Neural cell (in vitro differentiated cells): ENCODE results near the gene RIOK2. TPM values are rescaled to one million over a fixed set of nuclear protein-coding genes. Genes with fewer than 3 reads are reported as not detected.

Experiments used
- H2AFZ ChIP-seq: fragments of 200-600, 300-800 bp; sonication (generic), shearing (Covaris generic); 2 replicates; pipeline ENCODE4 v1.6.0; 2014; ENCODE audit warnings: low read depth, mild to moderate bottlenecking, antibody characterized with exemption, low read length, moderate library complexity
- H3F3A ChIP-seq: fragments of 200-600 bp; shearing (Covaris generic); 2 replicates; pipeline ENCODE4 v1.6.1; 2016; ENCODE audit warnings: mild to moderate bottlenecking, moderate library complexity, mixed read lengths, antibody characterized with exemption, low read length; ENCODE audit not compliant: insufficient read depth, poor library complexity, severe bottlenecking
- H3K27ac ChIP-seq: fragments of 200-600, 300-800 bp; sonication (generic), shearing (Covaris generic); 2 replicates; pipeline ENCODE4 v1.5.1; 2014; ENCODE audit warnings: mild to moderate bottlenecking, low read length, moderate library complexity
- H3K27me3 ChIP-seq: fragments of 300-800, 200-600 bp; sonication (generic), shearing (Covaris generic); 2 replicates; pipeline ENCODE4 v1.6.0; 2014; ENCODE audit warnings: mild to moderate bottlenecking, low read depth, low read length, moderate library complexity; ENCODE audit not compliant: insufficient read depth
- H3K36me3 ChIP-seq: fragments of 300-800, 200-600 bp; sonication (generic), shearing (Covaris generic); 2 replicates; pipeline ENCODE4 v1.5.1; 2014; ENCODE audit warnings: mild to moderate bottlenecking, antibody characterized with exemption, low read length, moderate library complexity; ENCODE audit not compliant: insufficient read depth
- H3K4me2 ChIP-seq: fragments of 300-800, 200-600 bp; sonication (generic), shearing (Covaris generic); 2 replicates; pipeline ENCODE4 v1.6.0; 2014; ENCODE audit warnings: mild to moderate bottlenecking, low read length
- H3K4me3 ChIP-seq: fragments of 300-800, 200-600 bp; sonication (generic), shearing (Covaris generic); 2 replicates; pipeline ENCODE4 v1.5.1; 2014; ENCODE audit warnings: mild to moderate bottlenecking, low read length, moderate library complexity
- H3K79me2 ChIP-seq: fragments of 200-600 bp; shearing (Covaris generic); replicated peaks from 2 replicates; pipeline ENCODE4 v1.6.0; 2014; ENCODE audit warnings: mild to moderate bottlenecking, low read length, moderate library complexity; ENCODE audit not compliant: insufficient read depth
- H3K9ac ChIP-seq: fragments of 300-800, 200-600 bp; sonication (generic), shearing (Covaris generic); 2 replicates; pipeline ENCODE4 v1.6.1; 2016; ENCODE audit warnings: mild to moderate bottlenecking, low read length, mixed read lengths
- H3K9me2 ChIP-seq: fragments of 200-600 bp; shearing (Covaris generic); 2 replicates; pipeline ENCODE4 v1.6.1; 2016; ENCODE audit warnings: mild to moderate bottlenecking, low read length, mixed read lengths; ENCODE audit not compliant: insufficient read depth
- H3K9me3 ChIP-seq: fragments of 200-600, 300-800 bp; sonication (generic), shearing (Covaris generic); 2 replicates; pipeline ENCODE4 v1.6.1; 2016; ENCODE audit warnings: mild to moderate bottlenecking, mixed run types, low read length, moderate library complexity, mixed read lengths
- H4K20me1 ChIP-seq: fragments of 200-600 bp; shearing (Covaris generic); 2 replicates; pipeline ENCODE4 v1.6.1; 2016; ENCODE audit warnings: mild to moderate bottlenecking, mixed run types; ENCODE audit not compliant: insufficient read depth
- EP300 ChIP-seq: fragments of 450-650 bp; conservative IDR thresholded peaks from 2 replicates; pipeline ENCODE4 v1.6.1; 2014; ENCODE audit warnings: antibody characterized with exemption, mild to moderate bottlenecking, moderate library complexity; ENCODE audit not compliant: poor library complexity, severe bottlenecking
- EZH2 ChIP-seq: fragments of 200-600, 300-800 bp; shearing (Covaris generic), sonication (generic); IDR thresholded peaks from 2 replicates; pipeline ENCODE4 v1.6.1; 2014; ENCODE audit warnings: antibody characterized with exemption, low read length, borderline replicate concordance, mild to moderate bottlenecking; ENCODE audit not compliant: insufficient read depth, poor library complexity, severe bottlenecking
- MXI1 ChIP-seq: fragments of 450-650 bp; conservative IDR thresholded peaks from 2 replicates; pipeline ENCODE4 v1.6.1; 2014; ENCODE audit warnings: antibody characterized with exemption, mild to moderate bottlenecking; ENCODE audit not compliant: poor library complexity, severe bottlenecking
- POLR2AphosphoS5 ChIP-seq: IDR thresholded peaks from 2 replicates; pipeline ENCODE4 v1.6.1; 2012
- RAD21 ChIP-seq: fragments of 450-650 bp; conservative IDR thresholded peaks from 2 replicates; pipeline ENCODE4 v1.6.1; 2014; ENCODE audit warnings: antibody characterized with exemption, mild to moderate bottlenecking, moderate library complexity
- REST ChIP-seq: IDR thresholded peaks from 2 replicates; pipeline ENCODE4 v1.6.1; 2012; ENCODE audit warnings: borderline replicate concordance
- SMC3 ChIP-seq: fragments of 450-650 bp; conservative IDR thresholded peaks from 2 replicates; pipeline ENCODE4 v1.6.1; 2014; ENCODE audit warnings: antibody characterized with exemption, mild to moderate bottlenecking, moderate library complexity; ENCODE audit not compliant: poor library complexity
- TAF1 ChIP-seq: IDR thresholded peaks from 2 replicates; pipeline ENCODE4 v1.6.1; 2012; ENCODE audit warnings: low read depth
- polyA plus RNA-seq: library from polyadenylated mRNA; depleted of rRNA; stranded (reverse); fragments of >200 nt; gene quantifications from 2 replicates; pipeline ENCODE4 v1.2.3, GENCODE V29; 2014
- TF ChIP-seq, protein P1 (sequence below): fragments of 450-650 bp; IDR thresholded peaks from 2 replicates; pipeline ENCODE4 v1.5.1; 2014; ENCODE audit warnings: antibody characterized with exemption, mild to moderate bottlenecking, moderate library complexity; ENCODE audit not compliant: poor library complexity, severe bottlenecking

The RIOK2 gene
- polyA plus RNA-seq, 1 donor from 2014 or later: 17.4 TPM

- no peak overlapping the region for H3K4me3 ChIP-seq
- H3K4me2 ChIP-seq: no peak overlapping the region
- no peaks in the 10 kb centered on the region for H3K9me3 ChIP-seq
- H3K27ac ChIP-seq: no peak overlapping the region
- no peaks in the 10 kb centered on the region for H3K9me2 ChIP-seq
- H3K79me2 ChIP-seq: peaks cover 25% of the 10 kb centered on the region
- H3F3A ChIP-seq: no peaks in the 10 kb centered on the region
- no peak overlapping the region for H2AFZ ChIP-seq
- TF ChIP-seq EP300 (no peak), SMC3 (no peak), MXI1 (no peak), RAD21 (no peak), EZH2 (no peak), TAF1 (no peak), REST (no peak), POLR2AphosphoS5 (no peak)
- TF ChIP-seq, protein P1, sequence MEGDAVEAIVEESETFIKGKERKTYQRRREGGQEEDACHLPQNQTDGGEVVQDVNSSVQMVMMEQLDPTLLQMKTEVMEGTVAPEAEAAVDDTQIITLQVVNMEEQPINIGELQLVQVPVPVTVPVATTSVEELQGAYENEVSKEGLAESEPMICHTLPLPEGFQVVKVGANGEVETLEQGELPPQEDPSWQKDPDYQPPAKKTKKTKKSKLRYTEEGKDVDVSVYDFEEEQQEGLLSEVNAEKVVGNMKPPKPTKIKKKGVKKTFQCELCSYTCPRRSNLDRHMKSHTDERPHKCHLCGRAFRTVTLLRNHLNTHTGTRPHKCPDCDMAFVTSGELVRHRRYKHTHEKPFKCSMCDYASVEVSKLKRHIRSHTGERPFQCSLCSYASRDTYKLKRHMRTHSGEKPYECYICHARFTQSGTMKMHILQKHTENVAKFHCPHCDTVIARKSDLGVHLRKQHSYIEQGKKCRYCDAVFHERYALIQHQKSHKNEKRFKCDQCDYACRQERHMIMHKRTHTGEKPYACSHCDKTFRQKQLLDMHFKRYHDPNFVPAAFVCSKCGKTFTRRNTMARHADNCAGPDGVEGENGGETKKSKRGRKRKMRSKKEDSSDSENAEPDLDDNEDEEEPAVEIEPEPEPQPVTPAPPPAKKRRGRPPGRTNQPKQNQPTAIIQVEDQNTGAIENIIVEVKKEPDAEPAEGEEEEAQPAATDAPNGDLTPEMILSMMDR: no peak
- no peaks in the 10 kb centered on the region for H3K36me3 ChIP-seq
- H4K20me1 ChIP-seq: no peaks in the 10 kb centered on the region
- H3K27me3 ChIP-seq: no peaks in the 10 kb centered on the region
- no peak overlapping the region for H3K9ac ChIP-seq
Observed at GRCh38 chr5:97135868-97136267, 47.2 kb downstream of the RIOK2 start.

DNA sequence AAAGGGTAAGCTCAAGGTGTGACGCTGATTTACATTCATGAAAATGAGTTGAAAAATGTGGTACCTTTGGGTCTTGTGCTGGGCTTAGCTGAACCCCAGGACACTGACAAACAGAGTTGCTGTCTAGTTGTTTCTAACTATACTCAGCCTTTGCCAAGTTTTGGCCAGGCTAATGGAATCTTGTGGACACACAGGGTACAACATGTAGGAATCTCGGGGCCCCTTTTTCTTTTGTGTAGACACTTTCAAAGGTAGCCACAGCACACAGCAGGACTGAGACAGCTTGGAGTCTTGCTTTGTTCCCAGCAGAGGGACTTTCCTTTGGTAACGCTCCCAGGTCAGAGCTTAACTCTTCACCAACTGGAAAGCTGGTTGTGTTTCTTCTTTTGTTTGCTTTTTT lies 48.4 kb downstream of the RIOK2 start:
- no peaks in the 10 kb centered on the region for H4K20me1 ChIP-seq
- TF ChIP-seq, protein P1: no peak
- no peak for TF ChIP-seq EZH2
- TF ChIP-seq SMC3: no peak
- TF ChIP-seq RAD21: no peak
- no peak for TF ChIP-seq POLR2AphosphoS5
- TF ChIP-seq REST: no peak
- TF ChIP-seq TAF1: no peak
- TF ChIP-seq MXI1: no peak
- no peak for TF ChIP-seq EP300
- no peak overlapping the region for H3K4me3 ChIP-seq

More for the DNA sequence above, 48.4 kb downstream of the RIOK2 start:
- Histone ChIP-seq H3K9me2 (no peaks in the 10 kb centered on the region), H3K79me2 (peaks cover 21% of the 10 kb centered on the region), H3K9me3 (no peaks in the 10 kb centered on the region), H2AFZ (no peak overlapping the region), H3K9ac (no peak overlapping the region), H3K27ac (no peak overlapping the region), H3K4me2 (no peak overlapping the region), H3F3A (no peaks in the 10 kb centered on the region), H3K36me3 (no peaks in the 10 kb centered on the region), H3K27me3 (no peaks in the 10 kb centered on the region)
